Muscle layer of duodenum (tissue), 2 donors: ENCODE measurements around the gene AUH.

ENCODE experiments used
- H3K27ac ChIP-seq: one replicate; pipeline ENCODE4 v1.7.0; 2013; ENCODE audit warnings: mild to moderate bottlenecking, low read length
- H3K27me3 ChIP-seq: one replicate; pipeline ENCODE4 v1.7.0; 2013; ENCODE audit warnings: low read depth, mild to moderate bottlenecking, control low read depth, low read length
- H3K36me3 ChIP-seq, 2 donors: one replicate each; pipeline ENCODE4 v1.7.0; 2013; ENCODE audit warnings: low read length in 2 of 2, control low read depth in 1 of 2, mild to moderate bottlenecking in 1 of 2; ENCODE audit not compliant: insufficient read depth in 2 of 2, control insufficient read depth in 1 of 2
- H3K4me1 ChIP-seq, 2 donors: one replicate each; pipeline ENCODE4 v1.7.0; 2013; ENCODE audit warnings: low read length in 2 of 2, mild to moderate bottlenecking in 2 of 2, control low read depth in 1 of 2, moderate library complexity in 1 of 2; ENCODE audit not compliant: insufficient read depth in 2 of 2, control insufficient read depth in 1 of 2
- H3K4me3 ChIP-seq, 2 donors: one replicate each; pipeline ENCODE4 v1.7.0; 2013; ENCODE audit warnings: low read length in 2 of 2, low read depth in 1 of 2, mild to moderate bottlenecking in 1 of 2
- H3K9me3 ChIP-seq, 2 donors: one replicate each; pipeline ENCODE4 v1.7.0; 2013; ENCODE audit warnings: low read length in 2 of 2, control low read depth in 1 of 2, mild to moderate bottlenecking in 1 of 2; ENCODE audit not compliant: control insufficient read depth in 1 of 2
- donor health status: healthy.

The AUH gene

GRCh38 chr9:91354881-91355280 is 6.8 kb downstream of the AUH start:
- Histone ChIP-seq H3K27ac (no peak overlapping the region), H3K36me3 (peaks cover 3 to 15% of the 10 kb centered on the region in 2 donors), H3K4me1 (peaks cover 0 to 8% of the 10 kb centered on the region in 2 donors)

GRCh38 chr9:91349115-91349555 is 12.6 kb downstream of the AUH start:
- no peaks in the 10 kb centered on the region for H3K9me3 ChIP-seq
- H3K36me3 ChIP-seq: peaks cover 3 to 5% of the 10 kb centered on the region in 2 donors
- H3K27ac ChIP-seq: no peak overlapping the region
- H3K4me1 ChIP-seq: no peaks in the 10 kb centered on the region
- H3K4me3 ChIP-seq: no peak overlapping the region
- H3K27me3 ChIP-seq: no peaks in the 10 kb centered on the region

More at GRCh38 chr9:91354881-91355280, 6.8 kb downstream of the AUH start:
- no peaks in the 10 kb centered on the region for H3K27me3 ChIP-seq
- H3K9me3 ChIP-seq: no peaks in the 10 kb centered on the region
- H3K4me3 ChIP-seq: no peak overlapping the region

- Histone ChIP-seq H3K9me3 (no peaks in the 10 kb centered on the region), H3K4me1 (no peaks in the 10 kb centered on the region), H3K27ac (no peak overlapping the region), H3K27me3 (no peaks in the 10 kb centered on the region), H3K4me3 (no peak overlapping the region), H3K36me3 (peaks cover 3 to 5% of the 10 kb centered on the region in 2 donors)
Observed at GRCh38 chr9:91348191-91348807, 13.4 kb downstream of the AUH start.

- Histone ChIP-seq H3K36me3 (peaks cover 1 to 8% of the 10 kb centered on the region in 2 donors), H3K27ac (no peak overlapping the region), H3K27me3 (no peaks in the 10 kb centered on the region), H3K4me3 (no peak overlapping the region), H3K4me1 (no peaks in the 10 kb centered on the region), H3K9me3 (no peaks in the 10 kb centered on the region)
Observed at GRCh38 chr9:91347377-91347776, 14.3 kb downstream of the AUH start.

GRCh38 chr9:91346644-91347043 is 15.1 kb downstream of the AUH start:
- Histone ChIP-seq H3K4me3 (no peak overlapping the region), H3K36me3 (peaks cover 6 to 12% of the 10 kb centered on the region in 2 donors), H3K27me3 (no peaks in the 10 kb centered on the region), H3K4me1 (peaks cover 0 to 5% of the 10 kb centered on the region in 2 donors), H3K9me3 (no peaks in the 10 kb centered on the region), H3K27ac (no peak overlapping the region)

- no peak overlapping the region for H3K4me3 ChIP-seq
- H3K36me3 ChIP-seq: peaks cover 6 to 19% of the 10 kb centered on the region in 2 donors
- H3K4me1 ChIP-seq: peaks cover 0 to 6% of the 10 kb centered on the region in 2 donors
Observed at GRCh38 chr9:91345978-91346377, 15.7 kb downstream of the AUH start.

GRCh38 chr9:91342575-91342974 is 19.1 kb downstream of the AUH start:
- Histone ChIP-seq H3K27ac (no peak overlapping the region), H3K4me1 (peaks cover 0 to 6% of the 10 kb centered on the region in 2 donors), H3K4me3 (no peak overlapping the region)

More at GRCh38 chr9:91345978-91346377, 15.7 kb downstream of the AUH start:
- H3K27me3 ChIP-seq: no peaks in the 10 kb centered on the region
- no peaks in the 10 kb centered on the region for H3K9me3 ChIP-seq
- H3K27ac ChIP-seq: no peak overlapping the region

GRCh38 chr9:91341749-91342148 is 20.0 kb downstream of the AUH start:
- Histone ChIP-seq H3K36me3 (peaks cover 18 to 36% of the 10 kb centered on the region in 2 donors), H3K27me3 (no peaks in the 10 kb centered on the region), H3K27ac (no peak overlapping the region), H3K4me1 (peaks cover 0 to 6% of the 10 kb centered on the region in 2 donors), H3K4me3 (no peak overlapping the region), H3K9me3 (no peaks in the 10 kb centered on the region)

More at GRCh38 chr9:91342575-91342974, 19.1 kb downstream of the AUH start:
- H3K27me3 ChIP-seq: no peaks in the 10 kb centered on the region
- H3K36me3 ChIP-seq: peaks cover 18 to 36% of the 10 kb centered on the region in 2 donors
- no peaks in the 10 kb centered on the region for H3K9me3 ChIP-seq

GRCh38 chr9:91341258-91341746 is 20.4 kb downstream of the AUH start:
- no peaks in the 10 kb centered on the region for H3K9me3 ChIP-seq
- no peak overlapping the region for H3K4me3 ChIP-seq
- peaks cover 0 to 6% of the 10 kb centered on the region in 2 donors for H3K4me1 ChIP-seq
- no peak overlapping the region for H3K27ac ChIP-seq
- H3K36me3 ChIP-seq: peaks cover 18 to 36% of the 10 kb centered on the region in 2 donors
- no peaks in the 10 kb centered on the region for H3K27me3 ChIP-seq

- H3K27ac ChIP-seq: no peak overlapping the region
- H3K4me1 ChIP-seq: peaks cover 0 to 6% of the 10 kb centered on the region in 2 donors
- peaks cover 18 to 36% of the 10 kb centered on the region in 2 donors for H3K36me3 ChIP-seq
- no peaks in the 10 kb centered on the region for H3K27me3 ChIP-seq
- H3K4me3 ChIP-seq: no peak overlapping the region
- no peaks in the 10 kb centered on the region for H3K9me3 ChIP-seq
Observed at GRCh38 chr9:91340395-91340967, 21.2 kb downstream of the AUH start.

GRCh38 chr9:91338681-91339080 is 23.0 kb downstream of the AUH start:
- H3K4me1 ChIP-seq: peaks cover 0 to 6% of the 10 kb centered on the region in 2 donors
- no peaks in the 10 kb centered on the region for H3K9me3 ChIP-seq
- H3K27ac ChIP-seq: no peak overlapping the region
- no peaks in the 10 kb centered on the region for H3K27me3 ChIP-seq
- peaks cover 18 to 36% of the 10 kb centered on the region in 2 donors for H3K36me3 ChIP-seq
- H3K4me3 ChIP-seq: no peak overlapping the region
